ENCODE results near the gene BANK1.

DNA sequence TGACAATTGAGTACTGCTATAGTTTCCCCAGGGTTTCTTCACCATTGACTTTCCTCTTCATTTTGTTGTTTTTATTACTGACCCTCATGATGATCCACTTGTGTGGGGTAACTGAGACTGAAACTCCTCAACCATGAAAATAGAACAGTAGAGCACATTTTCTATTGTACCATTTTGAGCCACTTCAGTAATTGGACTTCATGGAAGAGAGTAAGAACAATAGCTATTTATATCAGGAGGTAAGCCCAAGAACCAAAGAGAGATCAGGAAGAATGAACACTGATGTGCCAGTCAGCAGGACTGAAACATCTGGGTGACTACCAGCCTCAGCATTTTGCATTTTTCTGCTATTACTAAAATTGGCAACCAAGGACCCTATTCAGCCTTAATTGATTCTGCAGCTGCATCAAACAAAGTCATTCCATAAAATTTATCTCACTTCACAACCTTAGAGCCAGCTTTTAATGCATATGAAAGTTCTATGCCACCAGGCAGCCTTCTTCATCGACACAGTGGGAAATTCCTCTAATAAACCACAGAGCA lies 151.4 kb downstream of the BANK1 start:
- TF ChIP-seq, protein P1, sequence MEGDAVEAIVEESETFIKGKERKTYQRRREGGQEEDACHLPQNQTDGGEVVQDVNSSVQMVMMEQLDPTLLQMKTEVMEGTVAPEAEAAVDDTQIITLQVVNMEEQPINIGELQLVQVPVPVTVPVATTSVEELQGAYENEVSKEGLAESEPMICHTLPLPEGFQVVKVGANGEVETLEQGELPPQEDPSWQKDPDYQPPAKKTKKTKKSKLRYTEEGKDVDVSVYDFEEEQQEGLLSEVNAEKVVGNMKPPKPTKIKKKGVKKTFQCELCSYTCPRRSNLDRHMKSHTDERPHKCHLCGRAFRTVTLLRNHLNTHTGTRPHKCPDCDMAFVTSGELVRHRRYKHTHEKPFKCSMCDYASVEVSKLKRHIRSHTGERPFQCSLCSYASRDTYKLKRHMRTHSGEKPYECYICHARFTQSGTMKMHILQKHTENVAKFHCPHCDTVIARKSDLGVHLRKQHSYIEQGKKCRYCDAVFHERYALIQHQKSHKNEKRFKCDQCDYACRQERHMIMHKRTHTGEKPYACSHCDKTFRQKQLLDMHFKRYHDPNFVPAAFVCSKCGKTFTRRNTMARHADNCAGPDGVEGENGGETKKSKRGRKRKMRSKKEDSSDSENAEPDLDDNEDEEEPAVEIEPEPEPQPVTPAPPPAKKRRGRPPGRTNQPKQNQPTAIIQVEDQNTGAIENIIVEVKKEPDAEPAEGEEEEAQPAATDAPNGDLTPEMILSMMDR (conservative IDR thresholded peaks at IDR 0.05): no peak
- no peak for TF ChIP-seq EZH2 (IDR thresholded peaks at IDR 0.05; ENCODE audit: low read depth)

Data from PC-9 (cell line).